Neural progenitor cell (in vitro differentiated cells): ENCODE results near the gene GGA1. TPM values are rescaled to one million over a fixed set of nuclear protein-coding genes. Genes with fewer than 3 reads are reported as not detected.

Experiments used
- DNase-seq: peaks from one replicate; pipeline ENCODE4 v3.0.0-alpha.2; 2016; ENCODE audit warnings: low spot score
- H2AFZ ChIP-seq: fragments of 200-600 bp; sonication (generic); replicated peaks from 2 replicates; pipeline ENCODE4 v1.6.1; 2016; ENCODE audit warnings: antibody characterized with exemption
- H3F3A ChIP-seq: fragments of 200-600 bp; sonication (generic); 2 replicates; pipeline ENCODE4 v1.6.1; 2016; ENCODE audit warnings: antibody characterized with exemption, low read depth
- H3K27ac ChIP-seq: fragments of 200-600 bp; sonication (generic); 2 replicates; pipeline ENCODE4 v1.5.1; 2016; ENCODE audit warnings: mild to moderate bottlenecking
- H3K27me3 ChIP-seq: fragments of 200-600 bp; sonication (generic); 2 replicates; pipeline ENCODE4 v1.6.1; 2016; ENCODE audit warnings: mild to moderate bottlenecking, moderate library complexity
- H3K36me3 ChIP-seq: fragments of 200-600 bp; sonication (generic); 2 replicates; pipeline ENCODE4 v1.5.1; 2016
- H3K4me1 ChIP-seq: fragments of 200-600 bp; sonication (generic); 2 replicates; pipeline ENCODE4 v1.6.1; 2016; ENCODE audit warnings: mixed run types
- H3K4me2 ChIP-seq: fragments of 200-600 bp; sonication (generic); 2 replicates; pipeline ENCODE4 v1.6.1; 2016
- H3K4me3 ChIP-seq: fragments of 200-600 bp; sonication (generic); 2 replicates; pipeline ENCODE4 v1.5.1; 2016
- H3K79me2 ChIP-seq: fragments of 200-600 bp; sonication (generic); 2 replicates; pipeline ENCODE4 v1.6.1; 2016; ENCODE audit warnings: low read depth
- H3K9ac ChIP-seq: fragments of 200-600 bp; sonication (generic); 2 replicates; pipeline ENCODE4 v1.6.1; 2016
- H3K9me3 ChIP-seq: fragments of 200-600 bp; sonication (generic); 2 replicates; pipeline ENCODE4 v1.5.1; 2016; ENCODE audit warnings: low read depth
- H4K20me1 ChIP-seq: fragments of 200-600 bp; sonication (generic); 2 replicates; pipeline ENCODE4 v1.6.1; 2016; ENCODE audit warnings: low read depth
- H3K27ac Mint-ChIP-seq: 3 replicates; pipeline ENCODE4 v1.8.0; 2021; ENCODE audit warnings: mixed read lengths
- H3K27me3 Mint-ChIP-seq: 2 replicates; pipeline ENCODE4 v1.8.0; 2022; ENCODE audit warnings: low read depth, mild to moderate bottlenecking, inconsistent platforms, moderate library complexity, mixed read lengths; ENCODE audit not compliant: insufficient read depth
- H3K36me3 Mint-ChIP-seq: 3 replicates; pipeline ENCODE4 v1.8.0; 2021; ENCODE audit warnings: mixed read lengths
- H3K4me1 Mint-ChIP-seq: 3 replicates; pipeline ENCODE4 v1.8.0; 2021; ENCODE audit warnings: mixed read lengths
- H3K4me3 Mint-ChIP-seq: 3 replicates; pipeline ENCODE4 v1.8.0; 2021; ENCODE audit warnings: mild to moderate bottlenecking, moderate library complexity, mixed read lengths
- H3K9me3 Mint-ChIP-seq: 3 replicates; pipeline ENCODE4 v1.8.0; 2020; ENCODE audit warnings: mixed read lengths
- EZH2 ChIP-seq: fragments of 200-600 bp; sonication (generic); IDR thresholded peaks from 2 replicates; pipeline ENCODE4 v1.6.1; 2017; ENCODE audit warnings: antibody characterized with exemption, mild to moderate bottlenecking, moderate library complexity
- EZH2phosphoT487 ChIP-seq: fragments of 200-600 bp; sonication (generic); IDR thresholded peaks from 2 replicates; pipeline ENCODE4 v1.6.1; 2017; ENCODE audit warnings: antibody characterized with exemption
- total RNA-seq: library from RNA; depleted of rRNA; stranded (reverse); fragments of >200 nt; gene quantifications from 2 replicates; pipeline ENCODE4 v1.2.3, GENCODE V29; 2015; ENCODE audit warnings: low replicate concordance
- TF ChIP-seq, protein P1 (sequence below): fragments of 200-600 bp; sonication (generic); IDR thresholded peaks from 2 replicates; pipeline ENCODE4 v1.5.1; 2017; ENCODE audit warnings: antibody characterized with exemption, mild to moderate bottlenecking

The GGA1 gene
- total RNA-seq, 1 donor from 2014 or later = 62.3 TPM

DNA sequence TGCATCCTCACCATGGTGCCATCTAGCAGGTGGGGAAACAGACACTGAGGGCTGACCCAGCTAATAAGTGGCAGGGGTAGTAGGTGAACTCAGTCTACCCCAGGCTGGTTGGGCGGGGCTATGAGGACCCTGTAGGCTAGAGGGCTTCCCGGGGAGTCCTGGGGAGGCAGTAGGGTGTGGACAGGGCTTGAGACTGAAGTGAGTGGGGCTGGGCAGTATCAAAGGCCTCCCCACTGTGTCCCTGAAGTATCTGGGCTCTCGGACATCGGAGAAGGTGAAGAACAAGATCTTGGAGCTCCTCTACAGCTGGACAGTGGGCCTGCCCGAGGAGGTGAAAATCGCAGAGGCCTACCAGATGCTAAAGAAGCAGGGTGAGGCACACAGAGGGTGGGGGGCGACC is 11.4 kb downstream of the GGA1 start:
- no peak overlapping the region for H3K4me2 ChIP-seq
- H3K27ac ChIP-seq = no peak overlapping the region
- no peak overlapping the region for H2AFZ ChIP-seq
- H3K36me3 Mint-ChIP-seq = peaks cover 11% of the 10 kb centered on the region
- H3K4me1 Mint-ChIP-seq = peaks cover 7% of the 10 kb centered on the region
- no peak for DNase-seq
- H3K9ac ChIP-seq = no peak overlapping the region
- H3K27ac Mint-ChIP-seq = no peak overlapping the region
- peaks cover 4% of the 10 kb centered on the region for H3K4me1 ChIP-seq
- no peaks in the 10 kb centered on the region for H3K36me3 ChIP-seq
- no peaks in the 10 kb centered on the region for H3K79me2 ChIP-seq
- peaks cover 5% of the 10 kb centered on the region for H3F3A ChIP-seq
- no peak overlapping the region for H3K4me3 ChIP-seq
- no peaks in the 10 kb centered on the region for H4K20me1 ChIP-seq
- H3K27me3 Mint-ChIP-seq = no peaks in the 10 kb centered on the region
- no peaks in the 10 kb centered on the region for H3K9me3 ChIP-seq
- H3K27me3 ChIP-seq = no peaks in the 10 kb centered on the region
- no peak for TF ChIP-seq EZH2
- TF ChIP-seq EZH2phosphoT487 = no peak
- TF ChIP-seq, protein P1, sequence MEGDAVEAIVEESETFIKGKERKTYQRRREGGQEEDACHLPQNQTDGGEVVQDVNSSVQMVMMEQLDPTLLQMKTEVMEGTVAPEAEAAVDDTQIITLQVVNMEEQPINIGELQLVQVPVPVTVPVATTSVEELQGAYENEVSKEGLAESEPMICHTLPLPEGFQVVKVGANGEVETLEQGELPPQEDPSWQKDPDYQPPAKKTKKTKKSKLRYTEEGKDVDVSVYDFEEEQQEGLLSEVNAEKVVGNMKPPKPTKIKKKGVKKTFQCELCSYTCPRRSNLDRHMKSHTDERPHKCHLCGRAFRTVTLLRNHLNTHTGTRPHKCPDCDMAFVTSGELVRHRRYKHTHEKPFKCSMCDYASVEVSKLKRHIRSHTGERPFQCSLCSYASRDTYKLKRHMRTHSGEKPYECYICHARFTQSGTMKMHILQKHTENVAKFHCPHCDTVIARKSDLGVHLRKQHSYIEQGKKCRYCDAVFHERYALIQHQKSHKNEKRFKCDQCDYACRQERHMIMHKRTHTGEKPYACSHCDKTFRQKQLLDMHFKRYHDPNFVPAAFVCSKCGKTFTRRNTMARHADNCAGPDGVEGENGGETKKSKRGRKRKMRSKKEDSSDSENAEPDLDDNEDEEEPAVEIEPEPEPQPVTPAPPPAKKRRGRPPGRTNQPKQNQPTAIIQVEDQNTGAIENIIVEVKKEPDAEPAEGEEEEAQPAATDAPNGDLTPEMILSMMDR = no peak
- H3K4me3 Mint-ChIP-seq = no peak overlapping the region
- H3K9me3 Mint-ChIP-seq = no peaks in the 10 kb centered on the region

DNA sequence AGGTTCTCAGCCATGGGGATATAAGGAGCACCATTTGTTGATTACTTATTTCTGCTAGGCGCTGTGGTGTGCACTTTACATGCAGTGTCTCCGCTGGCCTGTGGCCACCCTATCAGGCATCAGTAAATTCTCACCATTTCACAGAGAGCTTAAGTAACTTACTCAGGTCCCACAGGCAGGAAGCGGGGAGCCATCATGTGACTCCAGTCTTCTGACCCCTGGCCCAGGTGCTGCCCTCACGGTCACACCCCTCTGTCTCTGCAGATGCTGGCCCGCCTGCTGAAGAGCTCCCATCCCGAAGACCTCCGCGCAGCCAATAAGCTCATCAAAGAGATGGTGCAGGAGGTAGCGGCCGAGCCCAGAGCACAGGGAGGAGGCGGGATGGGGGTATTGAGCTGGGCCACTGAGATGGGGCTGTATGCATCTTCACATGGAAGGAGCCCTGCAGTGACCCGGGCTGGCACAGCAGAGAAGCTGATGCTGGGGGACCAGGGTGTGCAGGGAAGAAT is 12.8 kb downstream of the GGA1 start:
- no peaks in the 10 kb centered on the region for H4K20me1 ChIP-seq
- DNase-seq = no peak
- peaks cover 5% of the 10 kb centered on the region for H3F3A ChIP-seq
- H3K27me3 ChIP-seq = no peaks in the 10 kb centered on the region
- H3K9me3 Mint-ChIP-seq = no peaks in the 10 kb centered on the region
- H3K4me3 ChIP-seq = no peak overlapping the region
- no peak overlapping the region for H2AFZ ChIP-seq
- peaks cover 7% of the 10 kb centered on the region for H3K4me1 Mint-ChIP-seq
- no peak overlapping the region for H3K4me2 ChIP-seq
- TF ChIP-seq EZH2phosphoT487 = no peak
- TF ChIP-seq, protein P1 = no peak
- TF ChIP-seq EZH2 = no peak
- peaks cover 11% of the 10 kb centered on the region for H3K36me3 Mint-ChIP-seq
- H3K27ac ChIP-seq = no peak overlapping the region
- H3K4me1 ChIP-seq = peaks cover 4% of the 10 kb centered on the region
- no peak overlapping the region for H3K4me3 Mint-ChIP-seq
- H3K27me3 Mint-ChIP-seq = no peaks in the 10 kb centered on the region
- H3K79me2 ChIP-seq = no peaks in the 10 kb centered on the region
- no peaks in the 10 kb centered on the region for H3K9me3 ChIP-seq
- H3K9ac ChIP-seq = no peak overlapping the region
- no peak overlapping the region for H3K27ac Mint-ChIP-seq
- H3K36me3 ChIP-seq = no peaks in the 10 kb centered on the region

DNA sequence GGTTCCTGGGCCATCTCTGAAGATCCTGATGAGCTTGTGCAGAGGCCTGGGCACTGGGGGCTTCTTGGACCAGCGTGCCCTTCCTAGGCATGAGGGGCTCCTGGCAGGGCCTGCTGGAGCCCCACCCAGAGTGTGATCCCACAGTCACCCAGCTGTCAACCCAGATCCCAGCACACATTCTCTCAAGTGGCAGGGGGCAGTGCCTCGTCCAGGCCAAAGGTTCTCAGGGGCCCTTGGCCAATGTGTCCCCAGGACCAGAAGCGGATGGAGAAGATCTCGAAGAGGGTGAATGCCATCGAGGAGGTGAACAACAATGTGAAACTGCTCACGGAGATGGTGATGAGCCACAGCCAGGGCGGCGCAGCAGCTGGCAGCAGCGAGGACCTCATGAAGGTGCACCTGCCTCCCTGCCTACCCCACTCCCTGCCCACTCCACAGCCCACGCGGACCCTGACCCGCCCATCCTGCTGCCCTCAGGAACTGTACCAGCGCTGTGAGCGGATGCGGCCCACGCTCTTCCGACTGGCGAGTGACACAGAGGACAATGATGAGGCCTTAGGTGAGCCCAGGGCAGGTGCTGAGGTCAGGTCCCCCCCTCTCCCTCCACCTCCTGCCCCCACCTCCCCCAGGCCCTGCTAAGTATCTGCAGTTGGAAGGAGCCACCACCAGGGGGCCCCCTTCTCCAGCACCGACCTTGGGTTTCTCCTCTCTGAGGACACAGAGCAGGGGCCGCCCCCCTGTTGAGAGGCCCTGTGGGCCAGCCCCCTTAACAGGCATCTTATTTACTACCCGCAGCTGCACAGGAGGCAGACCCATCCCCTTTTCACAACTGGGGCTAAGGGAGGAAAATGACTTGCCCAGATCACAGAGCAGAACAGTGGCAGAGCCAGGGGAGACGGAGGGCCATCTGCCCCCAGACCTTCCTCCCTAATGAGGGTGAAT is 14.7 kb downstream of the GGA1 start:
- Mint-ChIP-seq H3K27me3 (peaks cover 2% of the 10 kb centered on the region), H3K4me1 (peaks cover 7% of the 10 kb centered on the region), H3K4me3 (no peak overlapping the region), H3K27ac (peak overlapping the region; percentile 63), H3K9me3 (no peaks in the 10 kb centered on the region), H3K36me3 (peaks cover 11% of the 10 kb centered on the region)
- no peak overlapping the region for H3K4me3 ChIP-seq
- peak; percentile 86 for DNase-seq
- no peaks in the 10 kb centered on the region for H4K20me1 ChIP-seq
- no peaks in the 10 kb centered on the region for H3K9me3 ChIP-seq
- H3K27ac ChIP-seq = no peak overlapping the region
- H3K36me3 ChIP-seq = no peaks in the 10 kb centered on the region
- H2AFZ ChIP-seq = no peak overlapping the region
- TF ChIP-seq, protein P1 = peak; percentile 97
- TF ChIP-seq EZH2phosphoT487 = no peak
- H3F3A ChIP-seq = peaks cover 5% of the 10 kb centered on the region
- no peak overlapping the region for H3K4me2 ChIP-seq
- H3K27me3 ChIP-seq = no peaks in the 10 kb centered on the region
- H3K4me1 ChIP-seq = peaks cover 4% of the 10 kb centered on the region
- no peaks in the 10 kb centered on the region for H3K79me2 ChIP-seq
- no peak overlapping the region for H3K9ac ChIP-seq
